GM19043 (cell line): ENCODE results near the gene DGKI.
"Not testable (repeated sequence)": the region's sequence is repeated elsewhere in the genome, so short reads cannot be mapped to it uniquely, and the experiment has no call there.

Experiments
- ATAC-seq: cut with Tn5 transposase; IDR thresholded peaks from one replicate; pipeline ENCODE4 v1.9.1; 2021; ENCODE audit warnings: low read depth; ENCODE audit not compliant: unreplicated experiment

The DGKI gene

GRCh38 chr7:137747359-137748031 is 99.3 kb downstream of the DGKI start:
- ATAC-seq, result no peak

- no peak for ATAC-seq
Measured at GRCh38 chr7:137743021-137743420, 103.8 kb downstream of the DGKI start.

GRCh38 chr7:137742051-137742450 is 104.7 kb downstream of the DGKI start:
- no peak for ATAC-seq

- ATAC-seq, result no peak
Measured at GRCh38 chr7:137741443-137741842, 105.3 kb downstream of the DGKI start.

- ATAC-seq, result no peak
Measured at GRCh38 chr7:137734221-137734620, 112.6 kb downstream of the DGKI start.

GRCh38 chr7:137732168-137732567 is 114.6 kb downstream of the DGKI start:
- no peak for ATAC-seq

- ATAC-seq, result no peak
Measured at GRCh38 chr7:137731436-137731835, 115.3 kb downstream of the DGKI start.

GRCh38 chr7:137728426-137728825 is 118.3 kb downstream of the DGKI start:
- no peak for ATAC-seq

- no peak for ATAC-seq
Measured at GRCh38 chr7:137727413-137727812, 119.4 kb downstream of the DGKI start.

GRCh38 chr7:137718355-137718754 is 128.4 kb downstream of the DGKI start:
- ATAC-seq, result no peak

- no peak for ATAC-seq
Measured at GRCh38 chr7:137717811-137718271, 128.9 kb downstream of the DGKI start.

GRCh38 chr7:137717045-137717444 is 129.7 kb downstream of the DGKI start:
- no peak for ATAC-seq

- no peak for ATAC-seq
Measured at GRCh38 chr7:137716061-137716460, 130.7 kb downstream of the DGKI start.

- no peak for ATAC-seq
Measured at GRCh38 chr7:137715533-137715932, 131.2 kb downstream of the DGKI start.

GRCh38 chr7:137715121-137715520 is 131.7 kb downstream of the DGKI start:
- ATAC-seq, result no peak

- not testable (repeated sequence) for ATAC-seq
Measured at GRCh38 chr7:137706330-137706729, 140.4 kb downstream of the DGKI start.

- no peak for ATAC-seq
Measured at GRCh38 chr7:137704723-137705122, 142.1 kb downstream of the DGKI start.

- ATAC-seq, result no peak
Measured at GRCh38 chr7:137703291-137704010, 143.3 kb downstream of the DGKI start.

GRCh38 chr7:137696988-137697387 is 149.8 kb downstream of the DGKI start:
- ATAC-seq, result no peak

GRCh38 chr7:137696376-137696775 is 150.4 kb downstream of the DGKI start:
- ATAC-seq, result no peak

- no peak for ATAC-seq
Measured at GRCh38 chr7:137695942-137696341, 150.8 kb downstream of the DGKI start.

- ATAC-seq, result no peak
Measured at GRCh38 chr7:137695494-137695893, 151.3 kb downstream of the DGKI start.
